ENCODE data around the gene HOXA2.
A peak's percentile ranks its signal among the peaks of the same experiment; 100 is the strongest.

Gene HOXA2

DNA sequence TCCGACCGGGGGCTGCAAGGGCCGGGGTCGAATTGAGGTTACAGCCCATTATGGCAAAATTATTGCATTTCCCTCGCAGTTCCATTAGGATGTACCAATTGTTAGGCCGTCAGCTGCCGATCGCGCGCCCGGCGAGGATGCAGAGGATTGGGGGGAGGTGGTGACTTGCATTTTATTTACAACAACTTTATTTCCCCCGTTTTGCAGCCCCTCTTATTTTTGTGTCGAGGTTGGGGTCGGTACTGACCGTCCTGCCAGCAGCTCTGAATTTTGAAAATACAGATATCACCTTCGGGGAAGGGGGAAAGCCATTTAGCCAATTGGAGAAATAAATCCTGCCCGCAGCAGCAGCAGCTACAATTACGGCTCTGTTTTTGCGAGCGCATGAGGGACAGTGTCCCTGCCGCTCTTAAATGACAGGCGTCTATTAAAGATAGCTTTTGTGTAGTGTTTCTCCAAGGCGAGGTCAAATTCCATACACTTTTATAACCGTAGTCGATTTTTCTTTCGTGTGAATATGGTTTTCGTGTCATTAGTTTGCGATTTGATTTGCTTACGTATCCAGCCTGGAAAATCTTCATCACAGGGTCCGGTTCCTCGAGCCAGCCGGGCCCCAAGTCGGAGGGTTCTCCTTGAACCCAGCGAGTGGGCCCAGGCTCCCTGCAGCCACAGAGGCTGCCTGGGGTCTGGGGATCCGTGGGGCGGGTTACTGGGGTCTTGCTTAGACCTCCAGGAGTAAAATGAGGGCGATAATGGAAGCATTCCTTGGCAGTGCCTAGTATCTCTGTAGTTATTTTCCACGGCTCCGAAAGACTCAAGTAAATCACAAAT, 41.7 kb upstream of the HOXA2 start:
- Histone ChIP-seq H3K27ac (no peak overlapping the region), H3K4me3 (peak overlapping the region; percentile 67)
- TF ChIP-seq, protein P1, sequence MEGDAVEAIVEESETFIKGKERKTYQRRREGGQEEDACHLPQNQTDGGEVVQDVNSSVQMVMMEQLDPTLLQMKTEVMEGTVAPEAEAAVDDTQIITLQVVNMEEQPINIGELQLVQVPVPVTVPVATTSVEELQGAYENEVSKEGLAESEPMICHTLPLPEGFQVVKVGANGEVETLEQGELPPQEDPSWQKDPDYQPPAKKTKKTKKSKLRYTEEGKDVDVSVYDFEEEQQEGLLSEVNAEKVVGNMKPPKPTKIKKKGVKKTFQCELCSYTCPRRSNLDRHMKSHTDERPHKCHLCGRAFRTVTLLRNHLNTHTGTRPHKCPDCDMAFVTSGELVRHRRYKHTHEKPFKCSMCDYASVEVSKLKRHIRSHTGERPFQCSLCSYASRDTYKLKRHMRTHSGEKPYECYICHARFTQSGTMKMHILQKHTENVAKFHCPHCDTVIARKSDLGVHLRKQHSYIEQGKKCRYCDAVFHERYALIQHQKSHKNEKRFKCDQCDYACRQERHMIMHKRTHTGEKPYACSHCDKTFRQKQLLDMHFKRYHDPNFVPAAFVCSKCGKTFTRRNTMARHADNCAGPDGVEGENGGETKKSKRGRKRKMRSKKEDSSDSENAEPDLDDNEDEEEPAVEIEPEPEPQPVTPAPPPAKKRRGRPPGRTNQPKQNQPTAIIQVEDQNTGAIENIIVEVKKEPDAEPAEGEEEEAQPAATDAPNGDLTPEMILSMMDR (IDR thresholded peaks at IDR 0.05): no peak
- DNase-seq (ENCODE audit: low spot score): peak; percentile 55

DNA sequence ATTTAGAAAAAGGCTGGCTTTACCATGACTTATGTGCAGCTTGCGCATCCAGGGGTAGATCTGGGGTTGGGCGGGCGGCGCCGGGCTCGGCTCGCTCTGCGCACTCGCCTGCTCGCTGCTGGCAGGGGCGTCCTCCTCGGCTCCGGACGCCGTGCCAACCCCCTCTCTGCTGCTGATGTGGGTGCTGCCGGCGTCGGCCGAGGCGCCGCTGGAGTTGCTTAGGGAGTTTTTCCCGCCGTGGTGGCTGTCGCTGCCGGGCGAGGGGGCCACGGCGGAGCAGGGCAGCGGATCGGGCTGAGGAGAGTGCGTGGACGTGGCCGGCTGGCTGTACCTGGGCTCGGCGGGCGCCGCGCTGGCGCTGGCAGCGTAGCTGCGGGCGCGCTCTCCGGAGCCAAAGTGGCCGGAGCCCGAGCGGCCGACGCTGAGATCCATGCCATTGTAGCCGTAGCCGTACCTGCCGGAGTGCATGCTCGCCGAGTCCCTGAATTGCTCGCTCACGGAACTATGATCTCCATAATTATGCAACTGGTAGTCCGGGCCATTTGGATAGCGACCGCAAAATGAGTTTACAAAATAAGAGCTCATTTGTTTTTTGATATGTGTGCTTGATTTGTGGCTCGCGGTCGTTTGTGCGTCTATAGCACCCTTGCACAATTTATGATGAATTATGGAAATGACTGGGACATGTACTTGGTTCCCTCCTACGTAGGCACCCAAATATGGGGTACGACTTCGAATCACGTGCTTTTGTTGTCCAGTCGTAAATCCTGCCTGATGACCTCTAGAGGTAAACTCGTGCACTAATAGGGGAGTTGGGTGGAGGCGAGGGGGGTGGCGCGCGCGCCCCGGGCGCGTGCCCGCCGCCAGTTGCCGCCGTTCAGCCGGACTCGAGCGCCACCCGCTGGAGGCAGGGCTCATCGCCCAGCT, 40.8 kb upstream of the HOXA2 start, which contains the start of gene HOXA5:
HOXA5 (minus strand) TSS at position 659 of the 927 bp plus-strand sequence; CDS start at position 585, 74 bp downstream.
- DNase-seq (ENCODE audit: low spot score): peak; percentile 62

DNA sequence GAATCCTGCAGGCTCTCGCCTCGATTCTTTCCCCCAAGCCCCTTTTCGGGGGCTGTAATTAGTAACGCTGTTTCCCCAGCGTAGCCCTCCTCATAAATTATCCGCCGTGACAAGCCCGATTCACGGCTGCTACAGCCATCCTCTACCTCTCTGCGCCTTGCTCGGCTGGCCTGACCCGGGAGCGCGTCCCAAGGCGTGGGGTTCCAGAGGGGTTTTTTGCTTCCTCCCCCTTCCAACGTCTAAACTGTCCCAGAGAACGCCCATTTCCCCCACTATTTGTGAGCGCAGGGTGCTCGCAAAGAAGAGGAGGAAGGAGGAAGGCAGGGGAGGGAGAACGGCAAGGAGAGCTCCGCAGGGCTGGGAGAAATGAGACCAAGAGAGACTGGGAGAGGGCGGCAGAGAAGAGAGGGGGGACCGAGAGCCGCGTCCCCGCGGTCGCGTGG, 40.1 kb upstream of the HOXA2 start:
- no peak for DNase-seq (ENCODE audit: low spot score)
- peak overlapping the region; percentile 67 for H3K4me3 ChIP-seq
- TF ChIP-seq, protein P1 (IDR thresholded peaks at IDR 0.05): no peak
- peak overlapping the region in 1 of 2 donors; percentile 53 for H3K27ac ChIP-seq

More for the DNA sequence above, 40.8 kb upstream of the HOXA2 start, which contains the start of gene HOXA5:
- peak within 1 kb of the TSS; percentile 67 for H3K4me3 ChIP-seq
- H3K27ac ChIP-seq: peak within 1 kb of the TSS in 1 of 2 donors; percentile 53
- TF ChIP-seq, protein P1 (IDR thresholded peaks at IDR 0.05): no peak

DNA sequence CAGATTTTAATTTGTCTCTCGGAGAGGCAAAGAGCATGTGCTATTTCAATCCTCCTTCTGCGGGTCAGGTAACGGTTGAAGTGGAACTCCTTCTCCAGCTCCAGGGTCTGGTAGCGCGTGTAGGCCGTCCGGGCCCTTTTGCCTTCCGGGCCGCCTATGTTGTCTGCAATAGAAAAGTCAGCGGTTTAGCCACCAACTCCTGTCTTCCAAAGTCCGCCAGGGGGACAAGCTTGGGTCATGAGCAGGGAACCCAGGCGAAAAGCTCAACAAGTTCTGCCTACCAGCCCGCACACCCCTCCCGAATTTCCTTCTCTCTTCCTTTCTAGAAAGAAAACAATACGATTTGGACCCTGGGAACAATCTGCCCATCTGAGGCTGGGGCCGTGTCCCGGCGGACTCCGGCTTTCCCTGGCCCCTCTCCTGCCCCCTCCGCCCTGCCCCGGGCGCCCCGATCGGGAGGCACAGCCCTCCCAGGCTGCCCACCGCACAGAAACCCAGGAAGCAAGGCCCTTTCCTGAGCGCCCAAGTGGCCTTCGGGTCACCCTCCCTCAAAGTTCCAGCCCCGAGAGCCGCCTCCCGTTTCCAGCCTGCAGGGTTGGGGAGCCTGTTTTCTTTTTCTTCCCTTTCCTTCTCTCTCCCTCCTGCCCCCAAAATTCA, 39.6 kb upstream of the HOXA2 start:
- H3K27ac ChIP-seq: peak overlapping the region in 1 of 2 donors; percentile 16
- TF ChIP-seq, protein P1 (IDR thresholded peaks at IDR 0.05): no peak
- DNase-seq (ENCODE audit: low spot score): peak; percentile 65
- peak overlapping the region; percentile 67 for H3K4me3 ChIP-seq

DNA sequence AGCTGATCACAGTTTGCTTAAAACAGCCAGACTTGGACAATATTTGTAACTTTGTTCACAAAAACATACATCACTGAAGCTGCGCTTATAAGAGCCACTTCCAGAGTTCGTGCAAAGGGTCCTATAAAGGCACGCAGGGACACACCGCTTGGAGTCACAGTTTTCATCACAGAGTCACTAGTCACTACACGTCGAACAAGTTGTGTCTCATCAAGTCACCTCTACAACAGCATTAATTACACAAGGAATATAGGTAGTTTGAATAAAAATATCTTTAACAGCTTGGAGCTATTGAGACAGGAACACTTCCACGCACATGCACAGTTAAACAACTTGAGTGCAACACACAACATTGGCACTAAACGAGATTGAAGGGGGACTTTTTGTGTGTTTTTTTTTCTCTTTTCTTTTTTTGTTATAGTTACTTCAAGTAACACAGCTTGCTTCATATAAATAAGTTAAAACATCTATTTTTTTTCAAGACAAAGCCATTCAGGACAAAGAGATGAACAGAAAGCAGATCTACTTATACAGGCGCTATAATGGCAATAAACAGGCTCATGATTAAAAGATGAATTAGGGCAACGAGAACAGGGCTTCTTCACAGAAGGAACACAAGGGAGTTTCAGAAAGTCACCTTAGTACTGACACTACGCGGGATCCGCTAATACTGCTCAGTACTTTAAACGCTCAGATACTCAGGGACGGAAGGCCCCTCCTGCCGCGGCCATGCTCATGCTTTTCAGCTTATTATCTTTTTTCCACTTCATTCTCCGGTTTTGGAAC, 38.8 kb upstream of the HOXA2 start:
- Histone ChIP-seq H3K4me3 (no peak overlapping the region), H3K27ac (peak overlapping the region in 1 of 2 donors; percentile 16)
- TF ChIP-seq, protein P1 (IDR thresholded peaks at IDR 0.05): no peak
- peak; percentile 36 for DNase-seq (ENCODE audit: low spot score)

Measured in coronary artery (tissue), 2 donors.